Measurements from ENCODE around the gene LMBR1L. TPM values are rescaled to one million over a fixed set of nuclear protein-coding genes. Genes with fewer than 3 reads are reported as not detected.

LMBR1L gene
- total and polyA plus RNA-seq, 2 of the 13 experiments (the other 11 are each of a cell fraction or from before 2014, with no cell fraction given) = 12.2 to 65.9 TPM

GRCh38 chr12:49133014-49133413 lies 22.4 kb upstream of the LMBR1L start:
- FAIRE-seq = no peak
- POLR2A ChIA-PET = interaction anchor here (1.8 kb wide), 1 partner anchor 133 kb away, joined by 7 read pairs; no protein-coding TSS in a partner anchor
- H3K27me3 ChIP-seq (ENCODE audit: control insufficient read depth in 1 of 2, insufficient read depth in 2 of 2, low read length in 2 of 2) = no peaks in the 10 kb centered on the region
- no peak overlapping the region for H2AFZ ChIP-seq (ENCODE audit: low read length)
- in situ Hi-C loops (cut with HindIII; ENCODE audit: extremely low pct_ligation_motif_present, low pct_unique_long_range_greater_than_20kb) = no loop called here
- H3K36me3 ChIP-seq (replicated peaks in 1 of 2; ENCODE audit: control insufficient read depth in 1 of 2, insufficient read depth in 2 of 2, low read length in 2 of 2) = peaks cover 7 to 14% of the 10 kb centered on the region in 2 experiments
- no TSS peak for BruUV-seq (replicated peaks)
- peaks cover 9% of the 10 kb centered on the region for H4K20me1 ChIP-seq (ENCODE audit: insufficient read depth, low read length)
- H3K79me2 ChIP-seq (ENCODE audit: insufficient read depth, low read length) = peaks cover 19% of the 10 kb centered on the region
- no peak overlapping the region for H3K9ac ChIP-seq (ENCODE audit: insufficient read depth, low read depth, low read length)
- H3K4me1 ChIP-seq (ENCODE audit: insufficient read depth, low read length) = peaks cover 45% of the 10 kb centered on the region
- ATAC-seq = no peak
- H3K4me2 ChIP-seq (ENCODE audit: low read depth, low read length) = peak overlapping the region; percentile 75
- intact Hi-C loops (cut with micrococcal nuclease; ENCODE audit: unreplicated experiment) = loop anchor here (5.0 kb wide), 1 partner anchor 116 kb away; the partner anchor contains the start of gene PRKAG1
- H3K27ac ChIP-seq (ENCODE audit: extremely low read length, insufficient read depth, low read length) = no peak overlapping the region
- H3K9me3 ChIP-seq (ENCODE audit: low read length) = no peaks in the 10 kb centered on the region
- TF ChIP-seq ARID3A (IDR thresholded peaks at IDR 0.05; ENCODE audit: low read depth, low read length) (no peak), SNAPC2 (CRISPR knock-in tag; IDR thresholded peaks at IDR 0.05) (no peak), ZNF235 (CRISPR knock-in tag; IDR thresholded peaks at IDR 0.05; ENCODE audit: borderline replicate concordance) (no peak), ZGPAT (CRISPR knock-in tag; IDR thresholded peaks at IDR 0.05) (no peak), SMYD3 (CRISPR knock-in tag; IDR thresholded peaks at IDR 0.05) (no peak), ZNF331 (CRISPR knock-in tag; IDR thresholded peaks at IDR 0.05) (no peak), ZFP62 (CRISPR knock-in tag; IDR thresholded peaks at IDR 0.05) (no peak), SETDB1 (CRISPR knock-in tag; IDR thresholded peaks at IDR 0.05; ENCODE audit: borderline replicate concordance) (no peak), HNRNPK (IDR thresholded peaks at IDR 0.05; ENCODE audit: low read depth, low read length, poor library complexity, severe bottlenecking) (no peak), MNT (IDR thresholded peaks at IDR 0.05) (no peak), SPEN (CRISPR knock-in tag; IDR thresholded peaks at IDR 0.05; ENCODE audit: low read depth) (no peak), ZNF496 (CRISPR knock-in tag; IDR thresholded peaks at IDR 0.05; ENCODE audit: insufficient replicate concordance) (no peak), U2AF2 (IDR thresholded peaks at IDR 0.05; ENCODE audit: low read depth, low read length) (no peak), FOXO1 (CRISPR knock-in tag; IDR thresholded peaks at IDR 0.05) (no peak), RORA (CRISPR knock-in tag; IDR thresholded peaks at IDR 0.05) (no peak), BORCS8-MEF2B (CRISPR knock-in tag; IDR thresholded peaks at IDR 0.05) (no peak), ZBTB37 (CRISPR knock-in tag; IDR thresholded peaks at IDR 0.05) (no peak)
- TF ChIP-seq, protein P1, sequence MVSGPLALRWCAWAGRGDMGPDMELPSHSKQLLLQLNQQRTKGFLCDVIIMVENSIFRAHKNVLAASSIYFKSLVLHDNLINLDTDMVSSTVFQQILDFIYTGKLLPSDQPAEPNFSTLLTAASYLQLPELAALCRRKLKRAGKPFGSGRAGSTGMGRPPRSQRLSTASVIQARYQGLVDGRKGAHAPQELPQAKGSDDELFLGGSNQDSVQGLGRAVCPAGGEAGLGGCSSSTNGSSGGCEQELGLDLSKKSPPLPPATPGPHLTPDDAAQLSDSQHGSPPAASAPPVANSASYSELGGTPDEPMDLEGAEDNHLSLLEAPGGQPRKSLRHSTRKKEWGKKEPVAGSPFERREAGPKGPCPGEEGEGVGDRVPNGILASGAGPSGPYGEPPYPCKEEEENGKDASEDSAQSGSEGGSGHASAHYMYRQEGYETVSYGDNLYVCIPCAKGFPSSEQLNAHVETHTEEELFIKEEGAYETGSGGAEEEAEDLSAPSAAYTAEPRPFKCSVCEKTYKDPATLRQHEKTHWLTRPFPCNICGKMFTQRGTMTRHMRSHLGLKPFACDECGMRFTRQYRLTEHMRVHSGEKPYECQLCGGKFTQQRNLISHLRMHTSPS (CRISPR knock-in tag; IDR thresholded peaks at IDR 0.05; ENCODE audit: low read depth) = no peak
- peak overlapping the region in 2 of 3 experiments; percentile 61 to 68; a peak in 4 of 6 replicates for H3K4me3 ChIP-seq (replicated peaks in 1 of 3; ENCODE audit: insufficient read depth in 1 of 3, low read depth in 2 of 3, low read length in 3 of 3)
- CTCF ChIA-PET (ENCODE audit: low intra/inter-chr PET ratio, low total read pairs) = no interaction called here
- DNase-seq (ENCODE audit: low spot score) = no peak
- 68% methylated on average over 5 of the region's 5 CpGs for WGBS (ENCODE audit: low lambda C conversion rate)
